Activated CD4-positive, alpha-beta T cell treated with anti-CD3 and anti-CD28 coated beads, Interleukin-2, amount 50 U/mL, for 1 hour (primary cell): Measurements from ENCODE around the gene TCF19.
A peak's percentile ranks its signal among the peaks of the same experiment; 100 is the strongest.
"Not testable (repeated sequence)": the region's sequence is repeated elsewhere in the genome, so short reads cannot be mapped to it uniquely, and the experiment has no call there.

Experiments used
- DNase-seq: peaks from one replicate; pipeline ENCODE4 v3.0.0-alpha.2; 2020

Gene TCF19

DNA sequence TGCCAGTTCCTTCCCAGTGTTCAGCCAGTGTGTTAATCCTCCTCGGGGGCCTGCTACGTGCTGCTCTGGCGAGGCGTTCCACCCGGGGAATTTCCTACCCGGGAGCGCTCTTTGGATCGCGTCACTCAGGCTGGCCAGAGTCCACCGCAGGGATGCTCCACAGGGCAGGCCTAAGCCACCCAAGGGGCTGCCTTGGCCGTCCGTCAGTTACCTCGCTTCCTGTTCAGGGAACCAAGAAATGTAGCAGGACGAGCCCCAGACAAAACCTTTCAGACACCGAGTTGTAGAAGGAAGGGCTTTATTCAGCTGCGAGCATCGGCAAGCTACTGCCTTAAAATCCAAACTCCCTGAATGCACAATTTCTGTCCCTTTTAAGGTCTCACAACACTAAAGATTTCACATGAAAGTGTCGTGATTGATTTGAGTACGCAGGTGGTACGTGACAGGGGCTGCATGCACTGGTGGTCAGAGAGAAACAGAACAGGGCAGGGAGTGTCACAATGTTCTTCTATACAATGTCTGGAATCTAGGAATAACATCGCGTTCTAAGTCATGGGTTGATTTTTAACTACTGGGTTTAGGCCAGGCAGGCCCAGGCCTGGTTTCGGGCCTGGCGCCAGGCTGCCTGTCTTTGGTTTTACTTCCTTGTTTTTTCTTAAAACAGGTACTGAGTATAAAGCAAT lies 27.8 kb downstream of the TCF19 start:
- no peak for DNase-seq

DNA sequence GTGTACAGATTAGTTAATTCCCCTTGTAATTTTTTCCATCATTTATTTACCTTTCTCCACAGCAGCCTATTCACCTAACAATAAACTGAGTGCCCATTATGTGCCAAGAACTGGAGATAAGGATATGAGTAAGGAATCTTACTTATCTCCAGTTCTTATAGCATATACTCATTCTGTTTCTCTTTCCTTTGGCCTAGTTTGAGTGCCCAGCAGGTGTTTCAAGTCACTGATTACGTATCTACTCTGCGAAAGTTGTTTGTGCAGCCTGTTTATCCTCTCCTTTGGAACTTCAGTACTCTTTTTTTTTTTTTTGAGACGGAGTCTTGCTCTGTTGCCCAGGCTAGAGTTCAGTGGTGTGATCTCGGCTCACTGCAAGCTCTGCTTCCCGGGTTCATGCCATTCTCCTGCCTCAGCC lies 29.4 kb downstream of the TCF19 start:
- no peak for DNase-seq

DNA sequence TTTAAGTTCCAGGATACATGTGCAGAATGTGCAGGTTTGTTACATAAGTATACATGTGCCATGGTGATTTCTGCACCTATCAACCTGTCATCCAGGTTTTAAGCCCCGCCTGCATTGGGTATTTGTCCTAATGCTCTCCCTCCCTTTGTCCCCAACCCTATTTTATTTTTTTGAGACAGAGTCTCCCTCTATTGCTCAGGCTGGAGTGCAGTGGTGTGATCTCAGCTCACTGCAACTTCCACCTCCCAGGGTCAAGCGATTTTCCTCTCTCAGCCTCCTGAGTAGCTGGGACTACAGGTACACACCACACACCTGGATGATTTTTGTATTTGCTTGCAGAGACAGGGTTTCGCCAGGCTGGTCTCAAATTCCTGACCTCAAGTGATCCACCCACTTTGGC lies 30.8 kb downstream of the TCF19 start:
- DNase-seq: not testable (repeated sequence)

DNA sequence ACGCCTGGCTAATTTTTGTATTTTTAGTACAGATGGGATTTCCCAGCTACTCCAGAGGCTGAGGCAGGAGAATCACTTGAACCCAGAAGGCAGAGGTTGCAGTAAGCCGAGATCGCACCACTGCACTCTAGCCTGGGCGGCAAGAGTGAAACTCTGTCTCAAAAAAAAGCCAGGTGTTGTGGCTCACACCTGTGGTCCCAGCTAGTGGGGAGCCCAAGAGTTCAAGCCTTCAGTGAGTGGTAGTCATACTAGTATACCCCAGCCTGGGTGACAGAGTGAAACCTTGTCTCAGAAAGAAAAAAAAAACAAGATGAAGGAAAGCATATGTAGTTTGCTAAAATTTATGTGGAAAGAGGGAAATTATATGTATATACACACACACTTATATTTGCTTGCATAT lies 32.1 kb downstream of the TCF19 start:
- no peak for DNase-seq

DNA sequence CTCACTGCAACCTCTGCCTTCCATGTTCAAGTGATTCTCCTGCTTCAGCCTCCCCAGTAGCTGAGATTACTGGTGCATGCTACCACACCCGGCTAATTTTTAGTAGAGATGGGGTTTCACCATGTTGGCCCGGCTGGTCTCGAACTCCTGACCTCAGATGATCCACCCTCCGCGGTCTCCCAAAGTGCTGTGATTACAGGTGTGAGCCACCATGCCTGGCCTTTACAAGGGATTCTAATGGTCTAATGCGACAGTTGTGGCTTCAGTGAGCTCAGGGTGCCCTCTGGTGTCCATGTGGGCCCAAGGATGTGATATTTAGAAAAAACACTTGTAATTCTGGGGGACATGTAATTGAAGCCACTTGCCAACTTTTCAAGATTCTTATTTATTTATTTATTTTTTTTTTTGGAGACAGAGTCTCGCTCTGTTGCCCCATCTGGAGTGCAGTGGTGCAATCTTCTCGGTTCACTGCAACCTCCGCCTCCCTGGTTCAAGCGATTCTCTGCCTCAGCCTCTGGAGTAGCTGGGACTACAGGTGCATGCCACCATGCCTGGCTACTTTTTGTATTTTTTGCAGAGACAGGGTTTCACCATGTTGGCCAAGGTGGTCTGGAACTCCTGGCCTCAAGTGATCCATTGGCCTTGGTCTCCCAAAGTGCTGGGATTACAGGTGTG lies 34.2 kb downstream of the TCF19 start:
- peak; percentile 53 for DNase-seq

DNA sequence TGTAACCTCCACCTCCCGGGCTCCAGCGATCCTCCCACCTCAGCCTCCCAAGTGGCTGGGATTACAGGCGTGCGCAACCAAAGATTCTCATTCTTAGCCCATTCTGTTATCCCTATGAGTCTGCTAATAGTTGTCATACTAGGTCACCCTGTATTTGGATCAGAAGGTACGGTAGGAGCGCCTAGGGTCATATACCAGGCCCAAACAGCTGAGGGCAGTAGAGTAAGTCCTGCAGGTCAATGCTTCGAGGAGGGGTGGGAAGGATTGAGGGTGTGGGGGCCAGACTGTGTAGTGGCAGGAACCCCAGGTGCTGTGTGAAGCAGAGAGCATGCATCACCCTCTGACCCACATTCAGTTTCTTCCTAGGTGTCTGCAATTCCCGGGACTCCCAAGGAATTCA lies 34.8 kb downstream of the TCF19 start:
- no peak for DNase-seq

DNA sequence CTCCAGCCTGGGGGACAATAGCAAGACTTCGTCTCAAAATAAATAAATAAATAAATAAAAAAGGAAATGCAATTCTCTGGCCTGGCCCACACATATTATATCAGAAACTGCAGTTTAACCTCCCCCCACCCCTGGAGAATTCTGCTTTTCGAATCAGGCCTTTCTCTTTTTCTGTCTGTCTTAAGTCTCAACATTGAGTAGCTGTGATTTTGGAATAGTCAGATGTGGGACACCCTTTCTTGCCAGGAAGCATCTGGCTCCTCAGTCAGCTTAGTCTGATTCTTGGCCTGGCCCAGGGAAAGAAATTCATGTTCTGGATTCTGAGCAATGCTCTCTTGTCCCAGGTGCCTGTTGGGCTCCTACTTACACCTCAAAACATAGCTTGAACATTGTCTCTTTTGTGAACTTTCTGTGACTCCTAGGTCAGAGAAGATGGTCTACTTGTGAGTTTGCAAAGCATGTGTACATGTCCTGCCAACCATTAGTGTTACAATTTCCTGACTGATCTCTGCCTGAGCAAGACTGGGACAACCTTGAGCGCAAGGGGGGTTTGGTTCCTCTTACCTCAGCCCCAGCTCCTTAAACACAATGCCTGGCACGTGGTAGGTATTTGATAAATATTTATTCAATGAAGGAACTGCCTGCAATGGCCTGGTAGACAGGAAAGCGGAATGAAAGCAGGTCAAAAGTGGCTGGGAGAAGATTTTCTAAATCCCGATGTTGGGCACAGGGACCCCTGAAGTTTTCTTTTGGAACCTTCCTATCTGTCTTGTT lies 35.9 kb downstream of the TCF19 start:
- DNase-seq: no peak

DNA sequence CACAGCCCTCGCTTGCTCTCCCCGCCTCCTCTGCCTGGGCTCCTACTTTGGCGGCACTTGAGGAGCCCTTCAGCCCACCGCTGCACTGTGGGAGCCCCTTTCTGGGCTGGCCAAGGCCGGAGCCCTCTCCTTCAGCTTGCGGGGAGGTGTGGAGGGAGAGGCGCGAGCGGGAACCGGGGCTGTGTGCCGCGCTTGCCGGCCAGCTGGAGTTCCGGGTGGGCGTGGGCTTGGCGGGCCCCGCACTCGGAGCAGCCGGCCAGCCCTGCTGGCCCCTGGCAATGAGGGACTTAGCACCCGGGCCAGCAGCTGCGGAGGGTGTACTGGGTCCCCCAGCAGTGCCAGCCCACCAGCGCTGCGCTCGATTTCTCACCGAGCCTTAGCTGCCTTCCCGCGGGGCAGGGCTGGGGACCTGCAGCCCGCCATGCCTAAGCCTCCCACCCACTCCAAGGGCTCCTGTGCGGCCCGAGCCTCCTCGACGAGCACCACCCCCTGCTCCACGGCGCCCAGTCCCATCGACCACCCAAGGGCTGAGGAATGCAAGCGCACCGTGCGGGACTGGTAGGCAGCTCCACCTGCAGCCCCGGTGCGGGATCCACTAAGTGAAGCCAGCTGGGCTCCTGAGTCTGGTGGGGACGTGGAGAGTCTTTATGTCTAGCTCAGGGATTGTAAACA lies 37.1 kb downstream of the TCF19 start:
- not testable (repeated sequence) for DNase-seq

DNA sequence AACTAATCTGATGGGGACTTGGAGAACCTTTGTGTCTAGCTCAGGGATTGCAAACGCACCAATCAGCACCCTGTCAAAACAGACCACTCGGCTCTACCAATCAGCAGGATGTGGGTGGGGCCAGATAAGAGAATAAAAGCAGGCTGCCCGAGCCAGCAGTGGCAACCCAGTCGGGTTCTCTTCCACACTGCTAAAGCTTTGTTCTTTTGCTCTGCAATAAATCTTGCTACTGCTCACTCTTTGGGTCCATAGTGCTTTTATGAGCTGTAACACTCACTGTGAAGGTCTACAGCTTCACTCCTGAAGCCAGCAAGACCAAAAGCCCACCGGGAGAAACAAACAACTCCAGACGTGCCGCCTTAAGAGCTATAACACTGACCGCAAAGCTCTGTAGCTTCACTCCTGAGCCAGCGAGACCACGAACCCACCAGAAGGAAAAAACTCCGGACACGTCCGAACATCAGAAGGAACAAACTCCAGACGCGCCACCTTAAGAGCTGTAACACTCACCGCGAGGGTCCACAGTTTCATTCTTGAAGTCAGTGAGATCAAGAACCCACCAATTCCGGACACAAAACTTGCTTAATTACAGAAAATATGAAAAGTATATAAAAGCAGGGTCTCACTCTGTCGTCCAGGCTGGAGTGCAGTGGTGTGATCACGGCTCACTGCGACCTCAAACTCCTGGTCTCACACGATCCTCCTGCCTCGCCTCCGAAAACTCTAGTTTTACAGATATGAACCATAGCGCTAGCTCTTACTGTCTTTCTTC lies 38.0 kb downstream of the TCF19 start:
- not testable (repeated sequence) for DNase-seq

DNA sequence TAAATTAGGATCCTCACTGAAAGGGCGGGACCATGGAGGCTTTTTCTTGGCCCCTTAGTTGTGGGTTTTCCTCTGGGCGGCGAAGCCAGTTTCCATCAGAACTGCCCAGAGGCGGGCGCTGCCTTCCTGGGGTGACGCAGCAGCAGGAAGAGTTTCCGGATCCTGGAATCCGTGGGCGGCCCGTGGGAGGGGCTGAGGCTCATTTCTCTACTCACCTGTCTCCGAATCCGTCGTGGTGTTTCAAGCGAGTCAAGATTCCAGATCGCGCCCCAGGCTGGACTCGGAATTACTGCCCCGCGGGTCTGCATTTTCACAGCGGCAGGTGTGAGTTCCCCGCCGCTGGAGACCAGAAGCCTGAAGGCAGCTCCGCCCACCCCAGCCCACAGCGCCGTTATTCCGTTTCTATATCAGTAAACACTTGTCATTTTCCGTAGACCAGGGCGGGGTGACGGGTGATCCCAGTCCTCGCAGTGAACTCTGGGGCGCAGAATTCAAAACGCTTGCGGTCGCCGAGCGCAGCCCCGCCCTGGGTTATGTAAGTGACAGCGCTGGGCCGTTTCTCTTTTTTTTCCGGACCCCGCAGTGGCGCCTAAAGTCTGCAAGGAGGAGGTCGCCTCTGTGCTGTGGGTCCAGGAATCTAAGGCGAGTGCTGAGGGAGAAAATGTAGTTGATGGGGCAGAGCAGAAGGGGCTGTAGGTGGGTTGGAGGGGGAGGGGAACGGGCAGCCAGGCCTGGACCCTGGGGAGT lies 39.3 kb downstream of the TCF19 start:
- DNase-seq: peak; percentile 94

DNA sequence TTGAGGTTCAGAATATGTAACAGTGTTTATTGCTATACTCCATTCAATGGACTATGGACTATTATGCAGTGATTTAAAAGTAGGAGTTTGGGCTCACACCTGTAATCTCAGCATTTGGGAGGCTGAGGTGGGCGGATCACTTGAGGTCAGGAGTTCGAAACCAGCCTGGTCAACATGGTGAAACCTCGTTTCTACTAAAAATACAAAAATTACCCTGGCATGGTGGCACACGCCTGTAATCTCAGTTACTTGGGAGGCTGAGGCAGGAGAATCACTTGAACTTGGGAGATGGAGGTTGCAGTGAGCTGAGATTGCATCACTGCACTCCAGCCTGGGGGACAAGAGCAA lies 40.7 kb downstream of the TCF19 start:
- DNase-seq: not testable (repeated sequence)

DNA sequence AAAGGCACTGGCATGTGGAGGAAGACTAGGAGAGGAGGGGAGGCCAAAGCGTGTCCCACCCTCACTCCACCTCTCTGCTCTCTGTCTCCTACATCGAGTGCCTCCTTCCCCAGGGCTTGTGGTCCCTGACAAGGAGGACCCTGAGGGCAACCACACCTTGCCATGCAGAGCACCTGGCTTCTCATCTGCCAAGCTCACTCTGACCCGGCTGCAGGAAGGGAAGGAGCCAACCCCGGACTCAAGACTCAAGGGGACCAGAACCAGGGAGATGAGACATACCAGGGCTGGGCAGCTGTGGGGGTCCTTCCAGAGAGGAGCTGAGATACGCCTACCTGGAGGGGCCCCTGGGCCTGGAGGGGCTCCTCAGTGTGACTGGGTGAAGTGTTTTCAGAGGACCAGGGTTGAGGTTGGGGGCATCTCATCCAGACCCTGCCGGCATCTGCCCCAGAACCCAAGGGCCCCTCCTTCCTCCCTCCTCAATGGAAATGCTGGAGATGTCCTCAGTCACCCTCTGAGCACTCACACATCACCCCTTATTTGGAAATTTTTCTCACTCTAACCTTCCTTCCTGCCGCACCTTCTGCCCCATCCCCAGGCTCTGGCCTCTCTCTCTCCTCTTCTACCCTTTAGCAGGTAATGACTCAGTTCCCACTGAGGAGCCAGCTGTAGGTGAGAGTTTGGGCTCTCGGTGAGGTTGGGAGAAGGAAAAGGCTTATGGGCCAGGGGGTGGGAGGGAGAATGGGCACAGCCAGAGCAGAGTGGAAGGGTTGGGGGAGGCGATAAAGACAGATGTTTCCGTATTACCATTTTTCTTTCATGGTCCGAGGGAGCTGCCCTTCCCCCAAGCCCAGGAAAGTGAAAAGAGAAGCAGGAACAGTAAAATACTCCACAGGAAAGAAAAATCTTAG lies 44.1 kb downstream of the TCF19 start:
- no peak for DNase-seq

DNA sequence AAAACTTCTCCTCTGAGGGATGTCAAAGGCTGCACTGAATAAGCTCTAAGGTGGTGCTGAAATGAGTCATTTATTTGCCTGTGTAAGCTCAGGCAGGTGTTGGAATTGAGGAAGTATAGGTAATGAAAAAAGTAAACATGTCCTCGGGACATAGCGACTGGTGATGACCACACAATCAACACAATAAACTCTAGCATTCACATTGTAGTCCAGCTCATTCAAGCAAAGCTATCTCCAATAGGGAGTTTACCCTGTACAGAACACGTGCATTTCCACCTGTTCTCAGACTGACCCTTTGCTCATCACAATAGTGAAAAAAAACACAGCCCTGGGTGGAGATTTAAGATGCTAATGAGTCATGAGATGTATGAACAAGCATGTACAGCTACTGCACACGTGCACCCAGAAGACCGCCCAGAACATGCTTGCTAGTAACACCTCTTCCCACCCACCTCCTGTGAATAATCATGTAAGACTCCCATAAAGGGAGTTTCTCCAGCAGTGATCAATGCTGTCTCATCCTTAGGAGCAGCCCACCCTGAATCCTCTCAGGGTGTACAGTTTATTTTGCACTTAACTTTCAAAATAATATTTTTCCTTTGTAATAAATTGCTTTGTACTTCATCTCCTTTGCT lies 45.1 kb downstream of the TCF19 start:
- peak; percentile 41 for DNase-seq

DNA sequence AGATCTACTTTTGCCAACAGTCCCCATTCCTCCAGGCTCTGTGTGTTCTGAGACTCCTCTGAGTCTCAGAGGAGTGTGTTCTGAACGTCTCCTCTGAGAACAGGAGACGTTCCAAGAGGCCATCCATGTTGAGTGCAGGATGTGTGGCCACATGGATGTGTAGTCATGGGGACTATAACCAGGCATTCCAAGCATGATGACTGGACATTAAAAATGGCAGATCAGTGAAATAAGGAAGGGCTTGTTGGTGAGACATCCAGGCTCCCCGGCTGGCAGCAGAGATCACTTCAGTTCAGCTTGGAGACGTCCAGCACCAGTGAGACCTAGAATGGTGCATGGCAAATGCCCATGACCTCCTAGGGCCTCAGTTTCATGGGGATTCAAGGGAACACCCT lies 46.4 kb downstream of the TCF19 start:
- no peak for DNase-seq

DNA sequence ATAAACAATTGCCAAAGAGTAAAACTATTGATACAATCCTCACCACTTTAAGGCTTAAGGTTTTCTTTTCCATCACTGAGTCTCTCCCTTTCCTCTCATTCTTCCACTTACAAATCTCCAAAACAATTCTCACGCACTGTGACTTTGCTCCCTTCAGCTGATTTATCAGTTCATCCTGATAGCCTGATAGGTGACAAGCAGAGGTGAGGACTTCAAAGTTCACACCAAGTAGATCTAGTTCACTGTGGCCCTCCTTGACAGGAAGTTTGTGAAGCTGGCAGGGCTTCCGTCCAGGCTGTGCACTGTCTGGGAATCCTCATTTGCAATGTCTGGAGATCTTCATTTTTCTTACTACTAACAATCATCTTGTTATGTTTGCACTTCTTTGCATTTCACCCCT lies 47.2 kb downstream of the TCF19 start:
- no peak for DNase-seq

DNA sequence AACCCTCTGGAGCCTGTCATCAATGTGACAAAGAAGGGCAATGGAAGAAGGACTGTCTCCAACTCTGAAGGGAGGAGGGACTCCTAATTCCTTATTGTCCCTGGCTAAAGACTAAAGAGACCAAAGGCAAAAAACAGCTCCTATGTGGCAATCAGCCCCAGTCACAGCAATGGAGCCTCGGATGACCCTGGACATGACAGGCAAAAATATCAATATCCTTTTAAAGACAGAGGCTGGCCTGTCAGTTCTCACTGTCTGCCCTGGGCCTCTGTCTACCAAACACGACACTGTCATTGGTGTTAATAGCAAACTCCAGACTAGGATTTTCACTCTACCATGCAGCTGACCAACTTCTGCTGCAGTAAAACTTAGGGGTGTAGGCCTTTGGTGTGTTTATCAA lies 50.1 kb downstream of the TCF19 start:
- DNase-seq: no peak

DNA sequence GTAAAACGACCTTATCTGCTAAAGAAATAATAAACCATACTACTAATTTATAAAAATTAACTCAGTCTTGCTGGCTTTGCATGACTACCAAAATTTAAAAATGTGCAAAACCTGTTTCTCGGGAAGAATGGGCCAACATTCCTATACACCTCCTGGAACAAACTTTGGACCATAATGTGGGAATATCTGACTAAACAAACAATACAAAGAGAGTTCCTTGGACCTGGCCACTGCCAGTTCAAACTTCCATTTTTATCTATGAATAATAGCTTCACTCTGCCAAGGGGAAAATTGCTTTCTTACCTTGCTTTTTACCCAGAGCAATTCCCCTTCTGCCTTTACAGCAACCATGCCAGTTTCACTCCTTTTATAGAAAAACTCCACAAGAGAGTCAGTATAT lies 50.7 kb downstream of the TCF19 start:
- no peak for DNase-seq

DNA sequence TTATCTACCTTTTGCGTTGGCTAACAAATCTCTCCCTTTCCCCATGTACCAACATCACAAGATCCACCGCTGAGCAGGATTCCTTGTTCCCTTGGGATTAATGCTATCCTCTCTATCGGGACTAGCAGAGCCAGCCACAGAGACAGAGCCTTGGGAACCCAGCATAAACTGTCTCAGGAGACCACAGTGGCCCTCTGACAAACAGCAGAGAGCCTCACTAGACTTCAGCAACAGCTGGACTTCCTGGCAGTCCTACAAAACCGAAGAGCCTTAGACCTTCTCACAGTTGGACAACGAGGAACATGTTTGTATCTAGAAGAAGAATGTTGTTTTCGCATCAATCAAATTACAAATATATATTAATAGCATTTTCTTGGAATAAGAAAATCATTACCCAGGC lies 51.7 kb downstream of the TCF19 start:
- DNase-seq: no peak

DNA sequence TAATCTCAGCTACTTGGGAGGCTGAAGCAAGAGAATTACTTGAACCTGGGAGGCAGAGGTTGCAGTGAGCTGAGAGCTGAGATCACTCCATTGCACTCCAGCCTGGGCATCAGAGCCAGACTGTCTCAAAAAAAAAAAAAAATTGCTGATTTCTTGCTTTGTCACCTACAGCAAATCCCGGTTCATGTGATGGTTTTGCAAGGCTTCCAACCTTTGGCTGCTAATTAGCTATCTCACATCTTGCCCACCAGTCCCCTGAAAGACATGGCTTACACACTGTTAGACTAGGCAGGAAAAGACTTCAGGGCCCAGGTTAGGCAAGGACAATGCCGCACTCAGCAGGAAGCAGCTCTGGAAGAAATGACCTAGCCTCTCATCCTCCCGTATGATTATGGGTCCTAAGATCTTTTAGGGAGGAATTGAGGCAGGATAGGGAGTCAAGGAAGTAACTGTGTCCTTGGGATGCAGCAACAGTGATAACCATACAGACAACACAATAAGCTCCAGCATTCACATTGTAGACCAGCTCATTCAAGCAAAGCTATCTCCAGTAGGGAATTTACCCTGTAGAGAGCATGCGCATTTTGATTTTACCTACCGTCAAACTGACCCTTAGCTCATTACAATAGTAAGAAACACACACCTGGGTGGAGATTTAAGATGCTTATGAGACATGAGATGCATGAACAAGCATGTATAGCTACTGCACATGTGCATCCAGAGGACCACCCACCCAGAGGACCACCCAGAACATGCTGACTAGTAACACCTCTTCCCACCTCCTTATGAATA lies 52.5 kb downstream of the TCF19 start:
- no peak for DNase-seq
